ENCODE data around the gene MYO1D.

Gene MYO1D

DNA sequence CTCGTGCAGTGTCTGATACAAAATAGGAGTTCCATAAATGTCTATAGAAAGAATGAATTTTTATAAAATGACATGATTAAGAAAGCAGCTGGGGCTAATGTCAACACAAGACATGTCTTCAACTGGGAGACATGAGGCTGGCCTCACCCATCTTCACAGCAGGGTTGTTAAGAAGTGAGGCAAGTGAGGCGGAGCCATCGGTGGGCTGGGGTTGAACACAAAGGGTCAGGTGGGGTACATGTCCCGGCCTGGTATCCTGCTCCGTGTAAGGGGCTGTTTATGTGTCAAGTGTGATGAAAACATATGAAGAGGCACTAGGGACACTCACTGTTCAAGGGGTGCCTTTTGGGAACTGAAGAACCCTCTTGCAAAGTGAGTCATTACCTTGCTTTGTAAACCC lies 368.0 kb downstream of the MYO1D start:
- no peak overlapping the region for H3K4me3 ChIP-seq (ENCODE audit: low read length)
- TF ChIP-seq CTCF (conservative IDR thresholded peaks at IDR 0.05; ENCODE audit: low read depth, low read length) = no peak

GRCh38 chr17:32504166-32504990 lies 372.5 kb downstream of the MYO1D start:
- no peak overlapping the region for H3K4me3 ChIP-seq (ENCODE audit: low read length)
- DNase-seq (ENCODE audit: low read depth) = no peak
- no peak for TF ChIP-seq CTCF (conservative IDR thresholded peaks at IDR 0.05; ENCODE audit: low read depth, low read length)

More for the DNA sequence above, 368.0 kb downstream of the MYO1D start:
- no peak for DNase-seq (ENCODE audit: low read depth)

- no peak for DNase-seq (ENCODE audit: low read depth)
- TF ChIP-seq CTCF (conservative IDR thresholded peaks at IDR 0.05; ENCODE audit: low read depth, low read length) = no peak
- H3K4me3 ChIP-seq (ENCODE audit: low read length) = no peak overlapping the region
These were observed 373.4 kb downstream of the MYO1D start for GRCh38 chr17:32503251-32504165.

- TF ChIP-seq CTCF (conservative IDR thresholded peaks at IDR 0.05; ENCODE audit: low read depth, low read length) = no peak
- no peak overlapping the region for H3K4me3 ChIP-seq (ENCODE audit: low read length)
- no peak for DNase-seq (ENCODE audit: low read depth)
These were observed 374.2 kb downstream of the MYO1D start for GRCh38 chr17:32502710-32503109.

DNA sequence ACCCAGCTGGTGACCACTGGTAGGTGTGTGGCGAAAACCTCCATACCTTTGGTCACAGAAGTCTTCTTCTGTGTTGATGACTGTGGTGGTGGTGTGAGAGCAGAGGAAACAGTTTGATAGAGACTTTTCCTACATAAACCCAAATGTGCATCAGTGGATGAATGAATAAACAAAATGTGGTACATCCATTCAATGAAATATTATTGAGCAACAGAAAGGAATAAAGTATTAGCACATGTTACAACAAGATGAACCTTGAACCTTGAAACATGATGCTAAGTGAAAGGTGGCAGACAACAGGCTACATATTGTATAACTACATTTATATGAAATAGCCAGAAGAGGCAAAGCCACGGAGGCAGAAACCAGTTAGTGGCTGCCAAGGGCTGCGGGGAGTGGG lies 374.9 kb downstream of the MYO1D start:
- TF ChIP-seq CTCF (conservative IDR thresholded peaks at IDR 0.05; ENCODE audit: low read depth, low read length) = no peak
- H3K4me3 ChIP-seq (ENCODE audit: low read length) = no peak overlapping the region
- no peak for DNase-seq (ENCODE audit: low read depth)

- H3K4me3 ChIP-seq (ENCODE audit: low read length) = no peak overlapping the region
- no peak for TF ChIP-seq CTCF (conservative IDR thresholded peaks at IDR 0.05; ENCODE audit: low read depth, low read length)
- DNase-seq (ENCODE audit: low read depth) = no peak
These were observed 378.5 kb downstream of the MYO1D start for GRCh38 chr17:32498391-32498790.
